Breast epithelium (tissue), 3 donors: Measurements from ENCODE around the gene IQCN.

Experiments used
- CTCF ChIP-seq, 3 donors: fragments of 450-650 bp; IDR thresholded peaks; one replicate each; pipeline ENCODE4 v1.5.1; 2016 to 2017; ENCODE audit warnings: antibody characterized with exemption in 3 of 3, mild to moderate bottlenecking in 3 of 3, moderate library complexity in 3 of 3
- POLR2A ChIP-seq: fragments of 450-650 bp; IDR thresholded peaks from one replicate; pipeline ENCODE4 v1.6.1; 2016; ENCODE audit warnings: antibody characterized with exemption, mild to moderate bottlenecking, moderate library complexity

GRCh38 chr19:18284712-18285360 lies 10.6 kb upstream of the IQCN start:
- TF ChIP-seq CTCF (IDR thresholded peaks at IDR 0.05) (no peak), POLR2A (no peak)
